Transverse colon (tissue), 3 donors: ENCODE data around the gene GPR65.

Experiments
- EP300 ChIP-seq: sonication (generic); formaldehyde crosslinking; IDR thresholded peaks from one replicate; pipeline ENCODE4 v1.6.1; 2017; ENCODE audit warnings: antibody characterized with exemption, low read depth
- TF ChIP-seq, protein P1 (sequence below), 5 experiments: fragments of 200-600 bp in 3 of 5; fragments of 450-650 bp in 2 of 5; sonication (generic) in 3 of 5; IDR thresholded peaks; 1 replicate in 2 of 5; 2 replicates in 3 of 5; pipeline ENCODE4 v1.5.1; 2016 to 2017; ENCODE audit warnings: antibody characterized with exemption in 5 of 5, inconsistent platforms in 3 of 5, mild to moderate bottlenecking in 2 of 5, moderate library complexity in 1 of 5

DNA sequence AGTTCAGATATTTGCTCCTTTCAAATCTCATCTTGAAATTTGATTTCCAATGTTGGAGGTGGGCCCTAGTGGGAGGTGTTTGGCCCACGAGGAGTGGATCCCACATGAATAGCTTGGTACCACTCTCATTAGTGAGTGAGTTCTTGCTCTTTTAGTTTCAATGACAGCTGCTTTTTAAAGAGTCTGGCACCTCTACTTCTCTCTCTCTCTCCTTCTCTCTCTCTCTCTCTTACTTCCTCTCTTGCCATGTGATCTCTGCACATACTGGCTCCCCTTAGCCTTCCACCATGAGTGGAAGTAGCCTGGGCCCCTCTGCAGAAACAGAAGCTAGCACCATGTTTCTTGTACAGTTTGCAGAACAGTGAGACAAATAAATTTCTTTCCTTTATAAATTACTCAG, 25.1 kb downstream of the GPR65 start:
- TF ChIP-seq, protein P1, sequence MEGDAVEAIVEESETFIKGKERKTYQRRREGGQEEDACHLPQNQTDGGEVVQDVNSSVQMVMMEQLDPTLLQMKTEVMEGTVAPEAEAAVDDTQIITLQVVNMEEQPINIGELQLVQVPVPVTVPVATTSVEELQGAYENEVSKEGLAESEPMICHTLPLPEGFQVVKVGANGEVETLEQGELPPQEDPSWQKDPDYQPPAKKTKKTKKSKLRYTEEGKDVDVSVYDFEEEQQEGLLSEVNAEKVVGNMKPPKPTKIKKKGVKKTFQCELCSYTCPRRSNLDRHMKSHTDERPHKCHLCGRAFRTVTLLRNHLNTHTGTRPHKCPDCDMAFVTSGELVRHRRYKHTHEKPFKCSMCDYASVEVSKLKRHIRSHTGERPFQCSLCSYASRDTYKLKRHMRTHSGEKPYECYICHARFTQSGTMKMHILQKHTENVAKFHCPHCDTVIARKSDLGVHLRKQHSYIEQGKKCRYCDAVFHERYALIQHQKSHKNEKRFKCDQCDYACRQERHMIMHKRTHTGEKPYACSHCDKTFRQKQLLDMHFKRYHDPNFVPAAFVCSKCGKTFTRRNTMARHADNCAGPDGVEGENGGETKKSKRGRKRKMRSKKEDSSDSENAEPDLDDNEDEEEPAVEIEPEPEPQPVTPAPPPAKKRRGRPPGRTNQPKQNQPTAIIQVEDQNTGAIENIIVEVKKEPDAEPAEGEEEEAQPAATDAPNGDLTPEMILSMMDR (IDR thresholded peaks at IDR 0.05): no peak
- no peak for TF ChIP-seq EP300
